HG03025 (cell line): ENCODE measurements around the gene PEA15.
A peak's percentile ranks its signal among the peaks of the same experiment; 100 is the strongest.

Experiments
- ATAC-seq: cut with Tn5 transposase; IDR thresholded peaks from one replicate; pipeline ENCODE4 v1.9.1; 2021; ENCODE audit warnings: mild to moderate bottlenecking, moderate library complexity; ENCODE audit not compliant: unreplicated experiment, low FRiP score

PEA15 gene

DNA sequence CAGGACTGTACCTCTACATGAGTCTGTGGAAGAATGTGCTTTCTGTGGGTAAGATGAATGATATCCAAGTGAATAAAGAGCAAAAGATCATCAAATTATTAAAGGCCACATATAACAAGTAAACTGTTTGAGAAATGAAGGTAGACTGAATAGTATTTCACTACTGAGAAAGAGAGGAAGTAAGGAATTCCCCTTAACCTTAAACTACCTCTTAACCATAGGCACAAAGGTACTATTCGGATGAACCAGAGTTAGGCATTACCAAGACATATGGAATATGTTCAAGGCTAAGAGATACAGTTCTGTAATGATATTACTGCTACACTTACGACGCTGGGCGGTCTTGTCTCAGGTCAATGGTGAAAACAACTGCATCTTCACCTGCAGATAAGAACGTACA is 31.6 kb downstream of the PEA15 start:
- no peak for ATAC-seq

DNA sequence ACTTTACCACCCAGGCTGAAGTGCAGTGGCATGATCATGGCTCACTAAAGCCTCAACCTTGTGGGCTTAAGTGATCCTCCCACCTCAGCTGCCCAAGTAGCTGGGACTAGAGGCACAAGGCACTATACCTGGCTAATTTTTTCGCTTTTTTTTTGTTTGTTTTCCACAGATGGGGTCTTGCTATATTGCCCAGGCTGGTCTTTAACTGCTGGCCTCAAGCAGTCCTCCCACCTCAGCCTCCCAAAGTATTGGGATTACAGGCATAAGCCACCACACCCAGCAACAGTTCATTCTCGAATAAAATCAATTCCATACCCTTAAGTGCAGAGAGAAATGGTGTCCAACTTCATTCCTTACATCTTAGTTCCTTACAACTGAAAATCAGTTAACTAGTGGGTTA is 32.4 kb downstream of the PEA15 start:
- no peak for ATAC-seq

DNA sequence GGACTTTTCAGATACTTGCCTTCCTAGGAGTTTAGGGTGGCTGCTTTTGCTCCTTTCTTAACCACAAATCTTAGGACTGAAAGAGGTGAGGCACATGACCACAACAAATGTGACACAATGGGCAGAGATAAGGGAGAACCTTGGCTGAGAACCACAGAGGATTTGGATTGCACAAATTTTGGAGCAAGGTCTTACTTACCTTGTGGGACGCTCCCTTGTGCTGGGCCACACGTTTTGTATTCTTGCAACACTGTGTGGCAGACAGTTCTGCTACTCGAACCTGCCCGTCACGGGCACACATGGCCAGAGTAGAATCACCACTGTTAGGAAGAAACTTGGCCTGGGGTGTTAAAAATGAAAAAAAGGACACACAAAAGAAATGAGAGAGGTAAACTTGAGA is 33.2 kb downstream of the PEA15 start:
- ATAC-seq: no peak

DNA sequence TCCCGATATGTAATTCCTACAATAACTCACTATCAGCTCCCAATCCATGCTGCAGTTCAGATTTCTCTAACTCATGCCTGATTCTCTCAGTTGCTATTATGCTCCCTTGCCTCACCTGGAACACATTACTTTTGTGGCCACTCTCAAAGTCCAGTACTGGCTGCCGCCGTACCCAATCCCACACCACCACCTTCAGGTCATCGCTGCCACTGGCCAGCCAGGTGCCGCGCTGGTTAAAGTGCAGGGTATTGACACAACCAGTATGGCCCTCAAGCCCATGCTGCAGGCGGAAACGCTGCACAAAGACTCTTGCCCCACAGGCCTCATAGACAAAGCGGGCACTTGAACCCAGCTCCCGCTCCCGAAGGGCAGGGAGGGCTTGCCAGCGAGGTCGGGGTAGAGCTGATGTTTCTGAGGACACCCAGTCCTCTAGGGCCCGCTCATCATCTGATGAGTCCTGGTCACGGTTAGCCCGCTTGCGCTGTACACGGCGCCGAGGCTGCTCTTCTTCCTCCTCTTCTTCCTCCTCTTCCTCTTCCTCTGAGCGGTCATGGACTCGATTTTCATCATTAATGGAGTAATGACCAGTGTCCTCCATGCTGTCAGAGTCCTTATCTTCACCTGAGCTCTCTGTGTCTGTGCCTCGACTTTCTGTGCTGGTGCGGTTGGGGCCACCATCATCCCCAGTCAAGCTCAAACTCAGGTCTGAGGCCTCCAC is 34.6 kb downstream of the PEA15 start:
- ATAC-seq: no peak

DNA sequence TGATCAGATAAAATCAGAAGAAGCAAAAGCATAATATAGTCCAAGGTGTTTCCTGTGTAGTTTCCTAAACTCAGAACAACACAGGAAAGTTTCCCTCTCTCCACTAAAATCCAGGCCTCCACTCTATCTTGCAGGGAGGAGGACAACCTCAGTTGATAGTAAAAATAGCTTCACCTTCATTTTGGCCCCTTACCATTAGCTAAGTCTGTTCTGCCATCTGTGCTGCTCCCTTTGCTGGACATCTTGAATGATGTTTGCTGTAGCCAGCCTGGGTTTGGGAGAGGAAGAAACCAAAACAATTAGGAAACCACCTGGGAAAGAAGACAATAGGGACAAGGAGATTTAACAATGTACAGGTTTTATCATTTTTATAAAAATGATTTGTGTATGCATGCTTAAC is 38.6 kb downstream of the PEA15 start:
- no peak for ATAC-seq

DNA sequence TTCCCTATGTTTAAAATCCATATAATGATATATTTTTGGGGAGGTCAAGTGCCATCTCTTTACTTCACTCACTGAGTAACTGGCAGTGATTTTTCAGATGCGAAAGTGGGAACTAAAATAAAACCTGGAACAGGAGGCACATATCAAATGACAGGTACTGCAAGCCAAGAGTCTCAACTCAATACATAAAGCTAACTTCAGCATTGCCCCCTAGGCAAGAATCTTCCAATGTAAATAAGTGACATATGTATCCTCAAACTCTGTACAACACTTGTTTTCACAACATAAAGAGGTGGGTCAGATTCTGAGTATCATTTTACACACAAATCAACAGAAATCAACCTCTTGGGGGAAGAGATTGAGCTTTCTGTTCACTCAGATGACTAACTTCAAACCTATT is 39.0 kb downstream of the PEA15 start:
- ATAC-seq: no peak

DNA sequence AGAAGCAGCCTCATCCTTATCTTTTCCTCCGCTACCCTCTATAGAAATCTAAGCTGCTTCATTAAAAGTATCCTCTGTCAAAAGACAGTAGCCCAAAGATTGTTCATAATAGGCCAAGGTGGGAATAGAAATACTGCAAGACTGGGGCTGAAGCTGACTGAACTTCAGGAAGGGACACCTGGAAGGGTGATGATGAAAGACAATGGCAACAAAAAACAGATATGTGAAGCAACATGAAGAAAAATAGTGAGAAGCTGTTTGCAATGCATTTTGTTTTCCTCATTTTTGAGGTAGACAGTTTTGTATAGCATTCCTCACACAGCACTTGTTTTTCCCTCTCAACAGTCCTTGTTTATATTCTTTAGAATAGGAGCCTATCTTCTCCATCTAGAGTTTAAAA is 40.2 kb downstream of the PEA15 start:
- ATAC-seq: no peak

DNA sequence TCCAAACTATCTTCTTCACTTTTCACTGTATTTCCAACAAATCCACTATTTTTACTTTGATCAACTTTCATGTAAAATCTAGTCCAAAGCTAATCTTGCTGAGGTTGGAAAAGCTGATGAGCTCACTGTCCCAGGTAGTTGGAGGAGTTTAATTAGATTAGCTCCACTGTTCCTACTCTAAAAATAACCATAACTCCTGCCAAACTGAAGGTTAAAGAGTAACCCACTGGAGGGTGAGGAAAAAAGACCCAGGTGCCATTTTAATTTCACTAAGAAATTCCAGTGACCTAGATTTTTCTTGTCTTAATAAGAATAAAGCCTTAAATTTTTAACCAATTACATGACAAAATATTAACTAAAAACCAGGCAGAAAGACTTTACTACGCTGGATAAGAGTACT is 41.9 kb downstream of the PEA15 start:
- no peak for ATAC-seq

DNA sequence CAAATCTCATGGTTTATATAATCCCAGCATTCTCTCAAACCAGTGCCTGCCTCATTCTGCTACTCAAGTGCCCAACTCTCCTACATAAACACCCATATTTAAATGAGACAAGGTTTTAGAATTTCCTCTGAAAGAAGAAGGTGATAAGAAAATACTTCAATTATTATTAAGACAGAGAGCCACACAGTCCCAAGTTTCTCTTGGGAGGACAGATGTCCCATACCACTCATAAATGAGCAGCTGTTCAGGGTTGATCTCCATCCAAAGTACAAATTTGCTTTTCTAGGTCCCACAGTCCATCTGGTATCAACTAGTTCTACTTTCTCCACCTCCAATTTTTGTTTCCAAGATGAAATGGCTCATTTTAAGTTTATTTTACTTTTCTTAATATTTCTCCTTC is 45.8 kb downstream of the PEA15 start:
- ATAC-seq: no peak

DNA sequence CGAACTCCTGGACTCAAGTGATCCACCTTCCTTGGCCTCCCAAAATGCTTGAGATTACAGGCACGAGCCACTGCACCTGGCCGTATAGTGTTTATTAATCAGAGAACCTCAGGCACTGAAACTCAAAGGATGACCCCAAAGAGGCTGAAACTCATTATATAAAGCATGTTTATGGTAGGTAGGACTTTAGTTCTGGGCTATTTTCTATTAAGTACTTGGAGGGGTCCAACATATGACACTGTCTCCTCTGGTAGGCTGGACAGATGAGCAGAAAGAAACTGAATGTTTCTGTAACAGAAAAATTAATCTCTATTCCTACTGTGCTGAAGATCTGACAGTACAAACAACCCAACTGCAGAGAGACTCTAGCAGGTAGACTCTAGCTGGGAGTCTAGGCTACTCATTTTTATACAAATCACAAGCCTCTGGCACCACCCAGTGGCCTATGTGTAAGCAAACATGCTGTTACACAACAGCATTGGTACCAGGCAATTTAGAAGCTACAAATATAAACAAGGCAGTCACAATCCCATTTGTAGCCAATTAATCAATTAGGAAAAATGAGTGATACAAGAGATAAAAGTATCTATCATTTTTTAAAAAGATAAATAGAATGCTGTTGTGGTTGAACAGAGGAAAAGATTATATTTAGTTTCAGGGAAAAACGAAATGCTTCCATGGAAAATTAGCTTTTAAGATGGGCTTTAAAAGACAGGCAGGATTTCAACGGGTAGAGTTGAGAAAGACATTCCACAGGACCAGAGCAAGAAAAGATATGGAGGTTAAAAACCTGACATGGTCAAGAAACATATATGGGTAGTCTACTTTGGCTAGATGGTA is 46.7 kb downstream of the PEA15 start:
- ATAC-seq: no peak

DNA sequence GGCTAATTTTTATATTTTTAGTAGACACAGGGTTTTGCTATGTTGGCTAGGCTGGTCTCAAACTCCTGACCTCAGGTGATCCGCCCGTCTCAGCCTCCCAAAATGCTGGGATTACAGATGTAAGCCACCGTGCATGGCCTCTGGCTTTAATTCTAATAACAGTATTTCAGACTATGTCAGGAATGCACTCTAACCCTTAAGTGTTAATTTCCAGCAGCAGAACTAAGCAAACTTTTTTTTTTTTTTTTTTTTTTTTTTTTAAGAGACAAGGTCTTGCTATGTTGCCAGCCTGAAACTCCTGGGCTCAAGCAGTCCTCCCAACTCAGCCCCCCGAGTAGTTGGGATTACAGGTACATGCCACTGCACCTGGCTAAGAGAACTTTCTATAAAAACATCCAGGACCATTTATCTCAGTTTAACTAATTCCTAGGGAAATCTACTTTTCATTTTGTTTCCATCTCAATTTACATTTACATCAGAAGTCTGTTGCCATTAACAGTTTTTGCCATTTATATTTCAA is 50.7 kb downstream of the PEA15 start:
- no peak for ATAC-seq

DNA sequence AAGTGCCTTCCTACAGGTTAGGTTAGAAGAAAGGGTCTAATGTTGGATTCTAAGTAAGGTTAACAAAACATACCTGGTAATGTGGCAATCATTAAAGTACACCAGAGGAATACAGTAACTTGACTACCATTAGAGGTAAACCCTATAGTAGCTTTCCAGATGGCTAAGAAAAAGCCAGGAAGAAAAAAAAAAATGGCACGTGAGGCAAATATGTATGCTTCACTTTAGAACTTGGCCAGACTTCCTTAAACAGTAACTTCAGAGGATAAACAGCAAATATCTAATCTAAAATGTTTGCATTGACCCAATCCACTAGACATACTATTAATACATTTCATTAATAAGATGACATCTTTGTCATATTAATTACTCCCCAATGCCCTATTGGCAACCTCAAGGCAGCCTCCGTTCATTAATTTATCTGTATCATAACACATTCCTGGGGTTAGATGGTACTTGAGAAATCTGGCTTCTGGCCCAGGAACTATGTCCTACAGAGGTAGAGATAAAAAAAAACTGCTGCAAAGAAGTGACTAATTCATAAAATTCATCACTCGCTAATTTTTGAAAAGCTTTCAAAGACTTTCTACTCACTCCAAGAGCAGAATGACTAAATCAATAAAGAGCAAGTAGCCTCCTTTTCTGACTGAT is 51.3 kb downstream of the PEA15 start:
- ATAC-seq: no peak

DNA sequence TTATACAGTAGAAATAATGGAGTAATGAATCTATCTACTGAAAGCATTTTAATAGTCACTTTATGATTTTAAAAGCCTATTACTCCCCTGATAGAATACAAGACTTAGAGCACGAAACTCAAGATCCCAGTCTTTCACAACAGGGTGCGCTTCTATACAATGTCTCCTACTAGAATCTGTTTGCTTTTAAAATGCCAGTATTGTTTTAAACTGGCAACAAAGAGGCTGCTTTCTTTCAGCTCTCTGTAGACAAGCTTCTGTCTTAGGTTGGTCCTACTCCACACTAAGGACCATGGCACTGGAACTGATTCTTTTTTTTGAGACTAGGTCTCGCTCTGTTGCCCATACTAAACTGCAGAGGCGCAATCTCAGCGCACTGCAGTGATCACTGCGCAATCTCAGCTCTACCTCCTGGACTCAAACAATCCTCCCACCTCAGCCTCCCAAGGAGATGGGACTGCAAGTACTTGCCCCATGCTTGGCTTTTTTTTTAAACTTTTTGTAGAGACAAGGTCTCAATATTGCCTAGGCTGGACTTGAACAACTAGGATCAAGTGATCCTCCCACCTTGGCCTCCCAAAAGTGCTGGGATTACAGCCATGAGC is 52.3 kb downstream of the PEA15 start:
- no peak for ATAC-seq

DNA sequence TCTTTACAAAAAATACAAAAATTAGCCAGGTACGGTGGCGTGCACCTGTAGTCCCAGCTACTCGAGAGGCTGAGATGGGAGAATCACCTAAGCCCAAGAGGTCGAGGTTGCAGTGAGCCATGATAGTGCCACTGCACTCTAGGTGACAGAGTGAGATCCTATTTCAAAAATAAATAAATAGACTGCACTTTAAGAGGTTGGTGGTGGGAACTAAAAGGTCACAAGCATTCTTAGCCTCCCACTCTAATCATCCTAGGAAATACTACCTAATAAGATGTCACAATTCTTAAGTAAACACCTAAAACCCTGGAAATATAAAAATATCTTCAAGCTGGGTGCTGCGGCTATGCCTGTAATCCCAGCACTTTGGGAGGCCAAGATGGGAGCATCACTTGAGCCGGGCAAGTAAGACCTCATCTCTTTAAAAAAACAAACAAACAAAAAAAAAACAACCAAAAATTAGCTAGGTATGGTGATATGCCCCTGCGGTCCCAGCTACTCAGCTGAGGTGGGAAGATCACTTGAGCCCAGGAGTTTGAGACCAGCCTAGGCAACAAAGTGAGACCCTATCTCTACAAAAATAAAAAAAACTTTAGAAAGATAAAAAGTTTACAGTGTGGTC is 53.1 kb downstream of the PEA15 start:
- no peak for ATAC-seq

DNA sequence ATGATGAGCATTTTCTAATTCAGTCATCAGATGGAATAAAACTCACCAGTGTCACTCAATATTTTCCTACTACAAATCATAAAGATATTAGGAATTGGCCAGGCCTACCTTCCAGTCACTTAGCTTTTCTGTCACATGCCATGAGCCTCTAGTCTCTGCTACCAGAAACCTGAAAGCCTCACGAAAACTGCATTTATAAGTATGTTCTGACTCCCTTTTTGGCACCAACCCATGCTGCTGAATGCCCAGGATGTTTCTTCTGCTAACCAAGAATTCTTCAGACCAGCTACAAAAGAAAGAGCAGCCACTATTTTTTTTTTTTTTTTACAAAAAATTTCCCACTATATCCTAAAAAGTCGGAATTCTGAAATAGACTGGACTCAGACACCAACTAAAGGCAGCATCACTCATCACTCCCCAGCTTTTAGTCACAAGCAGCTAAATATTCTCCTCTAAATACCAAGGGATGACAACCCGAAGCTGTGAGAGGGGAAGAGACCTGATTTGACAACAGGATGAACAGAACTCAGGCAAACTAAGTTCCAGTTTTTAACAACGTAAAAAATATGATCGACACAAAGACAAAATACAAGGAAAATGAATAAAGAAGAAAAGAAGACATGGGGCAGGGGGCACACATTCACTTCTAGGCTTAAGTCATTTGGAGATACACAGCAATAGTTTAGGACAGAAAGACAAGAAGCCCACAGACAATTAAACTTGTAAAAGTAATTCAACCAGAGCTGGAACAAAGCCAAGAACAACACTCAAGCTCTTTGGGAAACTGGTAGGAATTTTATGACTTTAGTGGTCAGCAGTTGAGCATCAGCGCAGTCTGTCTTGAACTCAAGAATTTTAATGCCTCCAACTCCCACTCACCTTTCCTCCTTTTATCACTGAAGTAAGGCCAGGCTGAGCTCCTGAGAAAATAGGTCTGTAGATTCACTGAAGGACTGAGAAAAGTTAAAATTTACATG is 55.5 kb downstream of the PEA15 start:
- ATAC-seq: no peak

DNA sequence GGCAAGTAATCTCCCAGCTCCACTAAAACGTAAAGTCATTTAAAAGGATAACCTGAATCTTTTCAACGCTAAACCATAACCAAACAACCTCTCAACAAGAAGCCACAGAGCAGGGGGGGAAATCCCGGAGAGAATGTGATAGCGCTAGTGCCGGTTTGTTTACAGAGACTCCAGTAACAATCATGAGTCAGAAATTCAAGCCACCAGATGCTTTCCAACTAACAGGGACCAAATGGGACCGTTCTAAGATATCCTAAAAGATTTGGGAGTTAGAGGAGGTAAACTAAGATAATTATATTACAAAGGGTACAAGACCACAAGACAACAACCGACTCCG is 56.3 kb downstream of the PEA15 start:
- ATAC-seq: peak; percentile 12

DNA sequence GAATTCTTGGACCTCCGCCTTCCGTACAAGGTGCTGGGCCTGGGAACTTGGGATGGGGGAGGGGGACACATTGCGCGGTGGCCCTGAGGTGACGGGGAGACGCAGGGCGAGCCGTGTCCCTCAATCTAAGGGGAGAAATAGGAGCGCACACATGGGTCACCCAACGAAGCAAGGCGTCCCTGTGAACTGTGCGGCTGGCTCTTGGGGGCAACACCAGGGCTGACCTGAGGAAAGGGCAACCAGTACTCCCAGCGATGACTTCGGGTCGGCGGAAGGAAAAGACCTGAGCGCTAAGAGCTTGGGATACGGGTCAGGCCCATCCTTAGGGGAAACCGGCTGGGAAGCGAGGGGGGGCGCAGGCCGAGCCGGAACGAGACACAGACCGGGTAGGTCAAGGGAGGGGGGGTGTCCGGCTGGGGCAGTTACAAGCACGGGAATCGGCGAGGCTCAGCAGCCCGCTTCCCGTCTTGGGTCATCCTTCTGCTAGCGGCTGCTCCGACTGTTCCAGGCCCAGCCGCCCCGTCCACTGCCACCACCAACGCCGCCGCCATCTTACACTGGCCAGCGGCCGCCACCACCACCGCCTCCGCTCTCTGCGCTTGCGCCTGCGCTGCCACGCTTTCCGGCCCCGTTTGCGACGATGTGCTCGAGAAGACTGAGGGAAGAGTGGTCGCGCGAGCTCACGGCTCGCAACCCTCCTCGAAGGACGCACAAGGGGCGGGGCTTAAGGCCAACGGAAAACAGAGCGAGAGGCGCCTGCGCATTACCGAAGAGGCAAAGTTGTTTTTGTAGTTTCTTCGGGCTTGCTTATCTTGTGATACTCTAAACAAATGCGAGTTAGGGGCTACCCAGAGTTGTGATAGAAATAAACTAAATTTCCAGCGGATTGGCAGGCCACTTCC is 57.0 kb downstream of the PEA15 start, which contains the start of gene DCAF8:
Gene DCAF8, minus strand, starts transcription at position 657 of the 902 bp plus-strand sequence. CDS start 18,541 bp downstream, outside the sequence.
- peak; percentile 88 for ATAC-seq

DNA sequence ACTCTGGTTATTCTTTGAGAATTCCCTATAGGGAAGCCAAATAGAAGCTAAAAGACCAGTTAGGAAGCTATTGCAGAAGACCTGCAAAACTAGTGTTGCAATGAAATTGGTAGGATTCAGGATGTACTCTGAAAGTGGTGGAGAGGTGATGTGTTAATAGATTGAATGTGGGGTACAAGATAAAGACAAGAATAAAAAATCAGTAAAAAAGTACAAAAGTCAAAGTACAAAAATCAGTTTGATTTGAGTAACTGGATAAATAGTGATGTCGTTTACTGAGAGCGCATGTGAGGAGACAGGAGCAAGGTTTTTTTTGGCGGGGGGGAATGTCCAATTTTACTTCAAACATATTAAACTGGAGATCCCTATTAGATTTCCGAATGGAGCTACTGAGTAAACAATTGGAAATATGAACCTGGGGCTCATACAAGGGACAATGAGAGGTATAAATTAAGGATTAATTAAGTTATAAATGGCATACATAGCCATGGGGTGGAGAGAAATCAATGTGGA is 59.7 kb downstream of the PEA15 start:
- no peak for ATAC-seq
